Lower leg skin (tissue), 4 donors: ENCODE measurements around the gene FANCF. TPM values are rescaled to one million over a fixed set of nuclear protein-coding genes. Genes with fewer than 3 reads are reported as not detected.

Source experiments
- DNase-seq, 2 donors: peaks; one replicate each; pipeline ENCODE4 v3.0.0-alpha.2; 2019; ENCODE audit warnings: low spot score in 2 of 2
- H3K4me3 ChIP-seq: fragments of 200-600 bp; sonication (generic); 2 replicates; pipeline ENCODE4 v1.5.1; 2017; ENCODE audit warnings: mild to moderate bottlenecking, low read depth; ENCODE audit not compliant: poor library complexity, severe bottlenecking
- POLR2A ChIP-seq, 2 donors: fragments of 450-650 bp; IDR thresholded peaks; one replicate each; pipeline ENCODE4 v1.6.1; 2016 to 2017; ENCODE audit warnings: antibody characterized with exemption in 2 of 2, mild to moderate bottlenecking in 1 of 2, moderate library complexity in 1 of 2
- WGBS, 2 donors: methylation state at CpG; one replicate each; pipeline ENCODE4 v1.1.5; 2018; 5-methylcytosine and 5-hydroxymethylcytosine counted together
- intact Hi-C: fragments of 100-400 bp; cut with DNase I; formaldehyde crosslinking; loops from one replicate; pipeline ENCODE4 v1.15.0; 2023; ENCODE audit warnings: low total_unique reads
- total RNA-seq, 4 donors: library from RNA; depleted of rRNA; stranded (reverse); fragments of >200 nt; gene quantifications; one replicate each; pipeline ENCODE4 v1.1.0, GENCODE V29; 2016
- TF ChIP-seq, protein P1 (sequence below), 3 donors: fragments of 450-650 bp; IDR thresholded peaks; one replicate each; pipeline ENCODE4 v1.5.1; 2016; ENCODE audit warnings: antibody characterized with exemption in 3 of 3, mild to moderate bottlenecking in 3 of 3, moderate library complexity in 2 of 3

Gene FANCF, protein sequence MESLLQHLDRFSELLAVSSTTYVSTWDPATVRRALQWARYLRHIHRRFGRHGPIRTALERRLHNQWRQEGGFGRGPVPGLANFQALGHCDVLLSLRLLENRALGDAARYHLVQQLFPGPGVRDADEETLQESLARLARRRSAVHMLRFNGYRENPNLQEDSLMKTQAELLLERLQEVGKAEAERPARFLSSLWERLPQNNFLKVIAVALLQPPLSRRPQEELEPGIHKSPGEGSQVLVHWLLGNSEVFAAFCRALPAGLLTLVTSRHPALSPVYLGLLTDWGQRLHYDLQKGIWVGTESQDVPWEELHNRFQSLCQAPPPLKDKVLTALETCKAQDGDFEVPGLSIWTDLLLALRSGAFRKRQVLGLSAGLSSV
- total RNA-seq = 10 to 100 TPM in 1 of 4 donors, 1 to 10 TPM in 3; 6.6 to 12.6 (median 8.6) TPM

DNA sequence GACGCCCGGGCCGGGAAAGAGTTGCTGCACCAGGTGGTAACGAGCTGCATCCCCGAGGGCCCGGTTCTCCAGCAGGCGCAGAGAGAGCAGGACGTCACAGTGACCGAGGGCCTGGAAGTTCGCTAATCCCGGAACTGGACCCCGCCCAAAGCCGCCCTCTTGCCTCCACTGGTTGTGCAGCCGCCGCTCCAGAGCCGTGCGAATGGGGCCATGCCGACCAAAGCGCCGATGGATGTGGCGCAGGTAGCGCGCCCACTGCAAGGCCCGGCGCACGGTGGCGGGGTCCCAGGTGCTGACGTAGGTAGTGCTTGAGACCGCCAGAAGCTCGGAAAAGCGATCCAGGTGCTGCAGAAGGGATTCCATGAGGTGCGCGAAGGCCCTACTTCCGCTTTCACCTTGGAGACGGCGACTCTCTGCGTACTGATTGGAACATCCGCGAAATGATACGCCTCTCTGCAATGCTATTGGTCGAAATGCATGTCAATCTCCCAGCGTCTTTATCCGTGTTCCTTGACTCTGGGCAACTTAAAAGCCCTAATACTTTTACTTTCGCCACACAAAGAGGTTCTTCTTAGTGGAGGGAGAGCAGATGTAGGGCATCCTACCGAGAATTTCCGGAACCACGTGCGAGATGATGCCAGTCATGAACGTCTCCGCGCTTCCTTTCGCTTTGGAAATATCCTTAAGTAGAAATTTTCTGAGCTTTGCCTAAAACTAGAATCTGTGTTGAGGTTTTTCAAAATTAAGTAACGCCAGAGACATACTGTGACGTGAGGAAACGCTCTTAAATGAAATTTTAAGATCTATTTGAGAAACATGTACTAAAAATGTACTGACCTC is at the start of gene FANCF:
FANCF (minus strand) TSS at position 376 of the 840 bp plus-strand sequence; CDS start at position 363, 13 bp downstream.
- DNase-seq = peak; percentile 98
- TF ChIP-seq, protein P1, sequence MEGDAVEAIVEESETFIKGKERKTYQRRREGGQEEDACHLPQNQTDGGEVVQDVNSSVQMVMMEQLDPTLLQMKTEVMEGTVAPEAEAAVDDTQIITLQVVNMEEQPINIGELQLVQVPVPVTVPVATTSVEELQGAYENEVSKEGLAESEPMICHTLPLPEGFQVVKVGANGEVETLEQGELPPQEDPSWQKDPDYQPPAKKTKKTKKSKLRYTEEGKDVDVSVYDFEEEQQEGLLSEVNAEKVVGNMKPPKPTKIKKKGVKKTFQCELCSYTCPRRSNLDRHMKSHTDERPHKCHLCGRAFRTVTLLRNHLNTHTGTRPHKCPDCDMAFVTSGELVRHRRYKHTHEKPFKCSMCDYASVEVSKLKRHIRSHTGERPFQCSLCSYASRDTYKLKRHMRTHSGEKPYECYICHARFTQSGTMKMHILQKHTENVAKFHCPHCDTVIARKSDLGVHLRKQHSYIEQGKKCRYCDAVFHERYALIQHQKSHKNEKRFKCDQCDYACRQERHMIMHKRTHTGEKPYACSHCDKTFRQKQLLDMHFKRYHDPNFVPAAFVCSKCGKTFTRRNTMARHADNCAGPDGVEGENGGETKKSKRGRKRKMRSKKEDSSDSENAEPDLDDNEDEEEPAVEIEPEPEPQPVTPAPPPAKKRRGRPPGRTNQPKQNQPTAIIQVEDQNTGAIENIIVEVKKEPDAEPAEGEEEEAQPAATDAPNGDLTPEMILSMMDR (IDR thresholded peaks at IDR 0.05) = no peak
- TF ChIP-seq POLR2A (IDR thresholded peaks at IDR 0.05) = no peak
- H3K4me3 ChIP-seq = peak within 1 kb of the TSS; percentile 92
- intact Hi-C loops = no loop called here
- 1% methylated on average over 27 to 51 of the region's 55 CpGs for whole genome bisulfite sequencing, 2 donors

DNA sequence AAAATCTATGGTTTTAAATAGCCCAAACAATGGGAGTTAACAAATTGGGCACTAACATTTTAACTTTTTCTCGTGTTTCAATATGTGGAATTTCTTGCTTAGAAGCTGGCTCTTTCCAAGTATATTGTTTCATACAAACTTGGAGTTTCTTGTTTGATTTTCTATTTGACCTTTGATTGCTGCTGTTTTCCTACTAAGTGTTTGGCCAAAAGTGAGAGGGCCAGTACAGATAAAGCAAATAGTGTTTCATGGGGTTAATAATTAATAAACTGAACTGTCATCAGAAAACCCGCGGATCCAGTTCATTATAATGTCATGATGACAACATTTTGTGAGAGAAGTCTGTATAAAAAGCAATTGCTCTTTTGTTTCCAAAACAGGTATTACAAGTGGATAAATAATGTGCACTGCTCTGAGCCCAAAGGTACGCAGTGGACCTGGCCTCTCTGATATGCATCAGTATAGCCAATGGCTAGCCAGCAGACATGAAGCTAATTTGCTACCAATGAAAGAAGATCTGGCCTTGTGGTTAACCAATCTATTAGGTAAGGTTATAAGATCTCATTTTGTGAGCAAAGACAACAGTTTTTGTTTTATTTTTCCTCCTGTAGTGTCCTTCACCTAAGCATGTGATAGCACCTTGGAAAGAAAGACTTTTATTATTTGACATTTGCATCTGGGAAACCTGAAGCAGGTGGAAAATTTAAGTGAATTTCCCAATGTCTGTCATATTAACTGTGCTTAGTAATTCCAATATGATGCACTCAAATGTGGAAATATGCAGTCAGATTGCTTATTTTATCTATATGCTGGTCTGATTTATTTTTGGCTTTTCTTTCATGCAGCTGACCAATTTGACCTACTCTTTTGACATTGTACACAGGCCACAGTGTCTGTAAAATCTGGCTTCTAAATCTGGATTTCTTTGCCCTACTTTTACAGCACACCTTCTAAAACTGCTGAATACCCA is 49.1 kb upstream of the FANCF start:
- TF ChIP-seq, protein P1 (IDR thresholded peaks at IDR 0.05) = no peak
- TF ChIP-seq POLR2A (IDR thresholded peaks at IDR 0.05) = no peak
- 57 to 71% methylated on average over 4 of the region's 4 CpGs for WGBS, 2 donors
- intact Hi-C loops = no loop called here
- DNase-seq = no peak
- H3K4me3 ChIP-seq = no peak overlapping the region

DNA sequence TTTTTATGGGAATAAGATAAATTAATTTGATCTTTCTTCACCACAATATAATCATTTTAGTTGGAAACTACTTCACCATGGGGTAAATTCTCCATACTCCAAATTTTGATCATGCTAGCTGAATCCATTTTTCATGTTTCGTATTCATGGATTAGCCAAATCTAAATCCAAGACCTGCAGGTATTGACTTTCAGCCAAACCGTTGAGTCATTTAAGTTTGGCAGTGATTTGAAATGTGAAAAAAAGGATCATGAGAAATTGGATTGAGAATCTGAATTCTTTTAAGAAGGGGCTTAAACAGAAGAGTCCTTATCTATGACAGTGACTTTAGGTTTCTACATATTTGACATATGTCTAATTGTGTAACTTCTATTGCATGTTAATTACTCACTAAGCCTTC is 46.1 kb upstream of the FANCF start:
- WGBS, 2 donors = 32 to 49% methylated on average over 2 of the region's 2 CpGs
- H3K4me3 ChIP-seq = no peak overlapping the region

DNA sequence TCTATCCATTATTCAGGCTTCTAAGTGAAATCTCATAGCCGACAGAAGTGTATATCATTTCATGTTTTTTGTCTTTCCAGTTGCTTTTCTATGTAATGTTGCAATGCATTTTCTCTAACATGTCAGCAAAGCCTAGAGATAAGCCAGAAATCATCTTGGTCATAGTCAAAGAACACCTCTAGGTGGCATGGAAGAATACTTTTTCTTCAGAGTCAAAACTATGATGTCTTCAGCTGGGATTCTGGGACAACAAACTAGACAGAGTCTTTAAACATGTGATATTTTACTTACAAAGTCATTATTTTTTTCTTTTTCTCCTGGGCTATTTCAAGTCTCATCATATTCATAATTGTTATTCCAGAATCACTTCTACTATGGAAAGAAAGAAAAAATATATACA is 45.2 kb upstream of the FANCF start:
- TF ChIP-seq, protein P1 (IDR thresholded peaks at IDR 0.05) = no peak
- no peak for TF ChIP-seq POLR2A (IDR thresholded peaks at IDR 0.05)
- WGBS, 2 donors = 90 to 91% methylated on average over 1 of the region's 1 CpG
- DNase-seq = no peak
- H3K4me3 ChIP-seq = no peak overlapping the region
- intact Hi-C loops = no loop called here

More for the DNA sequence above, 46.1 kb upstream of the FANCF start:
- no peak for DNase-seq
- TF ChIP-seq POLR2A (IDR thresholded peaks at IDR 0.05) = no peak
- TF ChIP-seq, protein P1 (IDR thresholded peaks at IDR 0.05) = no peak
- intact Hi-C loops = no loop called here

DNA sequence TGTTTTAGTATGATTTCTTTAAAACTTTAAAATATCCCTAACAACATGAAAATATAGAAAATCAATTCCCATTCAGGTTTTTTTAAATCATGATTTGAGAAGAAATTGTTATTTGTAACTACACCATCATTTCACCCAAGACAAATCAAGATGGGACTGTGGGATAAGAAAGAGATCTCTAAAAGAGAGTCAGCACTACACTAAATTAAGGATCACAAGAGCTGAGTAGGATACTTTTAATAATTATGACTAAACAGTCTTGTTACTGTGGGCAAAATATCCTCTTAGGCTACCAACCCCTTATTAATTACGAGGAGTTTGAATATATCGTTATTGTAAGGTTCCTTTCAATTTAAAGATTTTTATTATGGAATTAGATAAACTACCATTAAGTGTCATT is 43.7 kb upstream of the FANCF start:
- DNase-seq = no peak
- intact Hi-C loops = no loop called here
- WGBS, 2 donors = 86 to 95% methylated on average over 2 of the region's 2 CpGs
- H3K4me3 ChIP-seq = no peak overlapping the region
- TF ChIP-seq, protein P1 (IDR thresholded peaks at IDR 0.05) = no peak
- no peak for TF ChIP-seq POLR2A (IDR thresholded peaks at IDR 0.05)
